Skeletal muscle satellite cell (primary cell): ENCODE data around the gene OSBP.
A peak's percentile ranks its signal among the peaks of the same experiment; 100 is the strongest.

Experiments used
- H3K27me3 ChIP-seq: 2 replicates; pipeline ENCODE4 v1.7.0; 2013; ENCODE audit warnings: low read length; ENCODE audit not compliant: control insufficient read depth, insufficient read depth
- H3K36me3 ChIP-seq: 2 replicates; pipeline ENCODE4 v1.7.0; 2013; ENCODE audit warnings: mild to moderate bottlenecking, control low read depth, low read length; ENCODE audit not compliant: insufficient read depth
- H3K4me1 ChIP-seq: 2 replicates; pipeline ENCODE4 v1.7.0; 2013; ENCODE audit warnings: low read length; ENCODE audit not compliant: control insufficient read depth, insufficient read depth
- H3K4me2 ChIP-seq: 2 replicates; pipeline ENCODE4 v1.7.0; 2013; ENCODE audit warnings: mild to moderate bottlenecking, low read length
- H3K4me3 ChIP-seq: 2 replicates; pipeline ENCODE4 v1.7.0; 2013; ENCODE audit warnings: low read length
- H3K9ac ChIP-seq: 2 replicates; pipeline ENCODE4 v1.7.0; 2013; ENCODE audit warnings: mild to moderate bottlenecking, low read depth, low read length, moderate library complexity
- H3K9me3 ChIP-seq: replicated peaks from 2 replicates; pipeline ENCODE4 v1.7.0; 2013; ENCODE audit warnings: mild to moderate bottlenecking, control low read depth, low read length

OSBP gene

DNA sequence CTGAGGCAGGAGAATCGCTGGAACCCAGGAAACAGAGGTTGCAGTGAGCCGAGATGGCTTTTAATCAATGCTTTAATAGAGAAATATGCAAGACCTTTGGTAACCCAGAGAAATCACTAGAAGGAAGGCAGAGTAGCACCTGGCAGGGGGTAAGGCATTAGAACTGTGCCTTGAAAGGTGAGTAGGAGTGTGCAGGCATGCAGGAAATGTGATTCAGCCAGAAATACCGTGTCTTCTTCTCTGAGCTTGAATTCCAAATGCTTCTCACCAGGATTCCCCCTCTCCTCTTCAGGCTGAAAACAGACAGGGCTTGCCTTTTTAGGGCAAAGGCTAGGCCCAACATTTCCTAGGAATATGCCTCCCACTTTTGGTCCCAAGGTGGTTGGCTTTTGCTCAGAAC is 53.3 kb downstream of the OSBP start:
- no peak overlapping the region for H3K4me2 ChIP-seq
- no peak overlapping the region for H3K4me3 ChIP-seq
- H3K9ac ChIP-seq: no peak overlapping the region
- H3K9me3 ChIP-seq: no peaks in the 10 kb centered on the region
- H3K36me3 ChIP-seq: no peaks in the 10 kb centered on the region
- peaks cover 4% of the 10 kb centered on the region for H3K4me1 ChIP-seq
- H3K27me3 ChIP-seq: no peaks in the 10 kb centered on the region

DNA sequence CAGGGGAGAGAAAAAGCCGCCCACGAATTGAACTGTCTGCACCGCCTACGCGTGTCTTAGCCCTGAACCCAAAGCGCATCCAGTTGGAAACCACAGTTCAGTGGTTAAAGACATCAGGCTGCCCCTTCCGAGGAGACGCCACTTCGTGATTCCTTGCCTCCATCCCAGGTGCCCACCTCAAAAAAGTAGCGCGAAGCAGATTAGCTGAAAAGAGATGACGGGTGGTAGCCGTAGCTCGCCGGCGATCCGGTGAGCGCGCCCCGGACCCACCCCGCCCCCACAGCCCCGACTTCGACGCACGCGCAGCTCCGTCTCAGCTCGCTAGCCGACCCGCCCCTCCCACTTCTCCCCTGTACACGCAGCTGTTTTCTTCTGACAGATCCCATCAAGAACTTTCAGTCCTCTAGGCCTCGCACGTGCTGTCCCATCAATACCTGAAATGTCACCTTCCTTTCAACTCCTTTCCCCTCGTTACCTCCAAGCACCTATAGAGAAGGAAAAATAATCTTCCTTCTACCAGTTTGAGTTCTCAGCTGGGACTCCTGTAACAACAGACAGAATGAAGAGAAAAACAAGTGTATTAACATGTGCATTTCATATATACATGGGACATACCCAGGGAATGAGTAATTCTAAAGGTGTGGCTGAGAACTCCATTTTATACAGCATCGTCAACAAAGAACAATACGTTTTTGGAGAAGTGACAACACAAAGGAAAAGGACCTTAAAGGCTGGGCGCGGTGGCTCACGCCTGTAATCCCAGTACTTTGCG is 54.7 kb downstream of the OSBP start:
- H3K4me1 ChIP-seq: peaks cover 9% of the 10 kb centered on the region
- peak overlapping the region; percentile 86 for H3K4me3 ChIP-seq

GRCh38 chr11:59560290-59560701 is 55.3 kb downstream of the OSBP start:
- Histone ChIP-seq H3K4me1 (peaks cover 13% of the 10 kb centered on the region), H3K9ac (peak overlapping the region; percentile 81), H3K4me2 (peak overlapping the region; percentile 82), H3K36me3 (no peaks in the 10 kb centered on the region), H3K27me3 (no peaks in the 10 kb centered on the region), H3K4me3 (peak overlapping the region; percentile 86), H3K9me3 (no peaks in the 10 kb centered on the region)

More for the DNA sequence above, 54.7 kb downstream of the OSBP start:
- Histone ChIP-seq H3K4me2 (peak overlapping the region; percentile 82), H3K27me3 (no peaks in the 10 kb centered on the region), H3K9me3 (no peaks in the 10 kb centered on the region), H3K9ac (peak overlapping the region; percentile 81), H3K36me3 (no peaks in the 10 kb centered on the region)

DNA sequence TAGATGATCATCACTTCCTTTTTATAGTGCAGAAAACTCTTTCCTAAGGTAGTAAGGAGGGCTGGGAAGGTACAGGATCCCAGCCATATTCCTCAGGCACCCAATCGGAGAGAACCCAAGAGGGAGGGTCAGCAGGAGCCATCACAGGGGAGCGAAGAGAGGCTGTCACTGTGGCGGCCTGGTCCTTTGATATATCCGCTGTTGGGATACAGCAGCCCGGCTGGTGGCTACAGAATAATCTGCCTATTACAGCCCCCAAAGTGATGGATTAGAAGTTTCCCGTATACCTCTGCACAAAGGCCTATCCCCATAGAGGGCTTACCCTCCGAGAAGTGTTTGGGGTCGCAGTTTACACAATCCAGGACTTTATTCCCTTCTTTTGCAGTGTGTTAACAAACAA is 55.7 kb downstream of the OSBP start:
- H3K4me3 ChIP-seq: peak overlapping the region; percentile 86
- no peaks in the 10 kb centered on the region for H3K27me3 ChIP-seq

DNA sequence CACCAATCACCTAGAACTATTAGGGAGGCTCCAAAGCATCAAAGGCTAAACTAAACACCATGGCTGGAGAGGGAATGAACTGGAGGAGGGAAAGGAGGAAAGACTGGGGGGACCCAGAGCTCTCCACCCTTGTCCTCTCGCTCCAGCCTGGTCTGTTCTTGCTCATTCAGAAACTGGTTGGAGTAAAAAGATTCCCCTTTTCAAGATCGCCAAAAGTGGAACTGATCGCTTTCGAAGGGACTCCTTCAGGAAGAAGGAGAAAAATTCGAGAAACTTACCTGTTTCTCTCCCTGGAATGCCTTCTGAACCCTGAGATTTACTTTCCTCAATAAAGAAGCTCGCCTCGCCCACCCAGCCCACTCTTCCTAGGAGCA is 57.3 kb downstream of the OSBP start:
- H3K9me3 ChIP-seq: no peaks in the 10 kb centered on the region
- H3K9ac ChIP-seq: no peak overlapping the region
- H3K4me2 ChIP-seq: no peak overlapping the region
- H3K4me3 ChIP-seq: no peak overlapping the region
- H3K4me1 ChIP-seq: peaks cover 13% of the 10 kb centered on the region
- H3K36me3 ChIP-seq: no peaks in the 10 kb centered on the region
- H3K27me3 ChIP-seq: no peaks in the 10 kb centered on the region

More for the DNA sequence above, 55.7 kb downstream of the OSBP start:
- Histone ChIP-seq H3K4me1 (peaks cover 13% of the 10 kb centered on the region), H3K9ac (no peak overlapping the region), H3K9me3 (no peaks in the 10 kb centered on the region), H3K36me3 (no peaks in the 10 kb centered on the region), H3K4me2 (peak overlapping the region; percentile 17)

DNA sequence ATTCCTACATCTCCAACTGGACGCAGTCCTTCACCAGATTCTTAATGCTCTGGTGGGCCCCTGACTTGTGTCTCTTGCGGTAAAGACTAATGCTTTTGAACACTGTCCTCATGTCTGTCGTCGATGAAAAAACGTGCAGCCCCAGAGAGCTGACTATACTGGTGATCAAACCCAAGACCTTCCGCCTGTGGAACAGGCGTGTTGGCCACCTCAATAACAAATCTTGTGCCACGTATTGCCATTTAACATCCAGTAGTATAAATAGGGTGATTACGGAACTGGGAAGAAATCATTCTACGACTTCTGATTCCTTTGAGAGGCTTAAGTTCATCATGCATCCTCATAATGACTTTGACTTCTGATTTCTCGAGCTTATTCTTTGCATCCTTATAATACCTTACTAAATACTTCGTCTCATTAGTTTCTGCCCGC is 58.6 kb downstream of the OSBP start:
- H3K4me2 ChIP-seq: peak overlapping the region; percentile 64
- H3K36me3 ChIP-seq: no peaks in the 10 kb centered on the region
- peak overlapping the region; percentile 20 for H3K4me3 ChIP-seq

DNA sequence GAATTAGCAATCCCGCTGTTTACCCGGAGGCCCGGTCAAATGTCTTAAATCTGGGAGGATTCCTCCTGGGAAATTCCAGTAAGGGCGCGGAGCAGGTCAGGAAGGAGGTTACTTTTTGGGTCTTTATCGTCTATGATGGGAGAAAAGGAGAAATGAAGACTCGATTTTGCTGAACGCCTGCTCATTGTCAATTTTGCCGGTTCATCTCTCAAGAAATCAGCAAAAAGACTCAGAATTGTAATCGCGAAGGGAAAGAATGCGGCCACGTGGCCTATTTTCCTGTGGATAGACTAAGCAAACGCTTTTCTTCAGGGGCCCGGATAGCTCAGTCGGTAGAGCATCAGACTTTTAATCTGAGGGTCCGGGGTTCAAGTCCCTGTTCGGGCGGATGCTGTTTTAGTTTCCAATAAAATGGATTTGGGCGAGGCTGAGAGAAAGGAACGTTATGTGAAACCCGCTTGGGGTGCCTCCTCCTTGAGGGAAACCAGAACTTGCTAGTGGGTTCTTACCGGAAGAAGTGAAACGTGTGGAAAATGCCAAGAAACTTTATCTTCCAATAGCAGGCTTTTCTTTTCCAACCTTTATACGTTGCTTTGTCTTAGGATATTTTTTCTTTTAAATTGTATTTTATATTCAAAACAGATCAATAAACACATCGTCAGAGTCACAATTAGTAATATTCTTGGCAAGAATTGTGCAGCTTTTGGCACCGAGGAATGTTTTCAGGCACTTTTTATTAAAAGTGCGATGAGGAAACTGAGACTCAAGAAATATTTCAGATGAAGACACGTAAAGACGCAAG is 59.3 kb downstream of the OSBP start:
- peak overlapping the region; percentile 66 for H3K4me3 ChIP-seq
- peaks cover 13% of the 10 kb centered on the region for H3K4me1 ChIP-seq
- H3K4me2 ChIP-seq: peak overlapping the region; percentile 78
- peak overlapping the region; percentile 73 for H3K9ac ChIP-seq
- no peaks in the 10 kb centered on the region for H3K9me3 ChIP-seq
- H3K27me3 ChIP-seq: no peaks in the 10 kb centered on the region
- no peaks in the 10 kb centered on the region for H3K36me3 ChIP-seq

More for the DNA sequence above, 58.6 kb downstream of the OSBP start:
- no peaks in the 10 kb centered on the region for H3K9me3 ChIP-seq
- H3K4me1 ChIP-seq: peaks cover 13% of the 10 kb centered on the region
- H3K9ac ChIP-seq: no peak overlapping the region
- H3K27me3 ChIP-seq: no peaks in the 10 kb centered on the region

- peaks cover 9% of the 10 kb centered on the region for H3K4me1 ChIP-seq
- no peaks in the 10 kb centered on the region for H3K9me3 ChIP-seq
- peak overlapping the region; percentile 66 for H3K4me3 ChIP-seq
- peak overlapping the region; percentile 73 for H3K9ac ChIP-seq
- no peaks in the 10 kb centered on the region for H3K36me3 ChIP-seq
- H3K27me3 ChIP-seq: no peaks in the 10 kb centered on the region
- peak overlapping the region; percentile 78 for H3K4me2 ChIP-seq
These were observed 59.9 kb downstream of the OSBP start for GRCh38 chr11:59555601-59556114.

GRCh38 chr11:59553323-59553722 is 62.3 kb downstream of the OSBP start:
- Histone ChIP-seq H3K36me3 (no peaks in the 10 kb centered on the region), H3K9ac (no peak overlapping the region), H3K4me1 (peaks cover 21% of the 10 kb centered on the region), H3K4me3 (no peak overlapping the region), H3K9me3 (no peaks in the 10 kb centered on the region), H3K27me3 (no peaks in the 10 kb centered on the region), H3K4me2 (no peak overlapping the region)

DNA sequence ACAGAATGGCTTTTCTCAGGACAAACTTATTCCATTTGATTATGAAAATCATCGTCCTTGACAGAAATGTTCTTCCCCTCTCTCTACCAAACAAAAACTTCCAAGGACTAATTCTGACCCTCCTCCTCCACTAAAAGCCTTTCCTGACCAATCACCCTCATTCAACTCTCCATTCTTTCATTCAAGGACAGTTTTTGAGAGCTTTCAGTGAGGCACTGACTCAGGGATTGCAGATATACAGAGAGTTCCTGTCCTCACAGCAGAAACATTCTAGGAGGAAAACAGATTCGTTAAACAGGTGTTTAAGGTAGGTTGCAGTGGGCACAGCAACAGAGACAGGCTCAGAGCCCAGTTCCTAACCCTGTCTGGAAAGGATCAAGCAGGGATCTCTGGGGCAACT is 62.7 kb downstream of the OSBP start:
- no peak overlapping the region for H3K4me2 ChIP-seq
- H3K36me3 ChIP-seq: no peaks in the 10 kb centered on the region
- H3K4me3 ChIP-seq: no peak overlapping the region
- no peaks in the 10 kb centered on the region for H3K27me3 ChIP-seq
- no peaks in the 10 kb centered on the region for H3K9me3 ChIP-seq
- no peak overlapping the region for H3K9ac ChIP-seq
- peaks cover 21% of the 10 kb centered on the region for H3K4me1 ChIP-seq

DNA sequence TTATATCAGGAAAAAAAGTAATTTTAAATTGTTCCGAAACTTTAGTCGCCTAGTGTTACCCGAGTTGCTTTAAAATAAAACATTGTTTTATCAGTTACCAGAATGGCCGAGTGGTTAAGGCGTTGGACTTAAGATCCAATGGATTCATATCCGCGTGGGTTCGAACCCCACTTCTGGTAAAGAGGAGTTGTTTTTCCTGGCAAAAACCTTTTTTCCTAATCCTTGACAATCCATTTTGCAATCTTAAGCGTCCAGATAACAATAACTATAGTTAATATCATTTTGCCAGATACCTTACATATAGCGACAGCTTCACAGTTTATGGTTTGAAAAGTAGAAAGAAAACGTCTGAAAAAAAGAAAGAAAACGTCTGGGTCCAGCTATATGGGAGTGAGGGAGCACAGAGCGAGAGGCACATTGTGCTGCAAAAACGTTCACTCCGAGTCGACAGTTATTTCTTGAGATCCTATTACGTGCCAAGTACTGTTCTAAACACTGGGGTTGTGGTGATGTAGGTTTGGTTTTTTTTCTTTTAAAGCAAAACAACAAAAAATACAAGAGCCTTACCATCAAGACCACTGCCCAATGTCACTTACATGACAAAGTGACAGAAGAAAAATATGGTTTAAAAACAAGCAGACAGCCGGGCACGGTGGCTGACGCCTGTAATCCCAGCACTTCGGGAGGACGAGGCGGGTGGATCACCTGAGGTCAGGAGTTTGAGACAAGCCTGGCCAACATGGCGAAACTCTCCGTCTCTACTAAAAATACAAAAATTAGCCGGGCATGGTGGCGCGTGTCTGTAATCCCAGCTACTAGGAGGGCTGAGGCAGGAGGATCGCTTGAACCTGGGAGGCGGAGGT is 63.7 kb downstream of the OSBP start:
- peak overlapping the region; percentile 82 for H3K9ac ChIP-seq
- peaks cover 19% of the 10 kb centered on the region for H3K4me1 ChIP-seq
- H3K4me3 ChIP-seq: peak overlapping the region; percentile 68
- no peaks in the 10 kb centered on the region for H3K9me3 ChIP-seq
- no peaks in the 10 kb centered on the region for H3K36me3 ChIP-seq
- H3K4me2 ChIP-seq: peak overlapping the region; percentile 78
- H3K27me3 ChIP-seq: no peaks in the 10 kb centered on the region
